Stimulated activated CD4-positive, alpha-beta T cell treated with anti-CD3 and anti-CD28 coated beads, Interleukin-15, amount 100 ng/mL, for 1 hour (primary cell): ENCODE measurements around the gene RCHY1.
"Not testable (repeated sequence)": the region's sequence is repeated elsewhere in the genome, so short reads cannot be mapped to it uniquely, and the experiment has no call there.

Source experiments
- DNase-seq, 2 donors: peaks; one replicate each; pipeline ENCODE4 v3.0.0-alpha.2; 2020; ENCODE audit warnings: low read depth in 1 of 2, low spot score in 1 of 2

RCHY1 gene

GRCh38 chr4:75514131-75514948 lies at the start of gene RCHY1, which contains the start of gene THAP6:
RCHY1 (minus strand) TSS chr4:75514403; CDS start chr4:75514286, 117 bp downstream.
THAP6 (plus strand) TSS chr4:75514473; CDS start chr4:75515453, 980 bp downstream.
- peak; percentile 78 to 81 for DNase-seq

- DNase-seq = no peak
Measured at GRCh38 chr4:75561789-75562188, 47.6 kb upstream of the RCHY1 start.

GRCh38 chr4:75557696-75558095 lies 43.5 kb upstream of the RCHY1 start:
- no peak for DNase-seq

GRCh38 chr4:75555294-75556164 lies 41.3 kb upstream of the RCHY1 start, which contains the start of gene ODAPH:
ODAPH (plus strand) TSS chr4:75556066; CDS start chr4:75556083, 17 bp downstream.
- DNase-seq = no peak

GRCh38 chr4:75552452-75552851 lies 38.2 kb upstream of the RCHY1 start:
- no peak for DNase-seq

GRCh38 chr4:75549019-75549418 lies 34.8 kb upstream of the RCHY1 start:
- no peak for DNase-seq

GRCh38 chr4:75547647-75548387 lies 33.6 kb upstream of the RCHY1 start:
- DNase-seq = no peak

GRCh38 chr4:75545526-75545925 lies 31.3 kb upstream of the RCHY1 start:
- no peak for DNase-seq

GRCh38 chr4:75544870-75545269 lies 30.7 kb upstream of the RCHY1 start:
- DNase-seq = no peak

GRCh38 chr4:75544220-75544619 lies 30.0 kb upstream of the RCHY1 start:
- not testable (repeated sequence) for DNase-seq

- DNase-seq = no peak
Measured at GRCh38 chr4:75542824-75543223, 28.6 kb upstream of the RCHY1 start.

GRCh38 chr4:75537308-75537707 lies 23.1 kb upstream of the RCHY1 start:
- not testable (repeated sequence) for DNase-seq

GRCh38 chr4:75533926-75534325 lies 19.7 kb upstream of the RCHY1 start:
- DNase-seq = not testable (repeated sequence)

GRCh38 chr4:75533339-75533887 lies 19.2 kb upstream of the RCHY1 start:
- DNase-seq = not testable (repeated sequence)

GRCh38 chr4:75531536-75532143 lies 17.4 kb upstream of the RCHY1 start:
- not testable (repeated sequence) for DNase-seq

- no peak for DNase-seq
Measured at GRCh38 chr4:75530556-75531322, 16.5 kb upstream of the RCHY1 start.

- no peak for DNase-seq
Measured at GRCh38 chr4:75527482-75527881, 13.3 kb upstream of the RCHY1 start.

GRCh38 chr4:75525910-75526309 lies 11.7 kb upstream of the RCHY1 start:
- DNase-seq = no peak

GRCh38 chr4:75525086-75525485 lies 10.9 kb upstream of the RCHY1 start:
- DNase-seq = no peak

- DNase-seq = not testable (repeated sequence)
Measured at GRCh38 chr4:75519452-75519851, 5.2 kb upstream of the RCHY1 start.
